DOHH2 (cell line): ENCODE data around the gene COTL1.

Source experiments
- H3F3A ChIP-seq: fragments of 200-600 bp; sonication (generic), shearing (Covaris generic); 2 replicates; pipeline ENCODE4 v1.6.0; 2016; ENCODE audit warnings: antibody characterized with exemption, mild to moderate bottlenecking; ENCODE audit not compliant: control insufficient read depth, insufficient read depth
- H3K27ac ChIP-seq: fragments of 200-600 bp; sonication (generic); 2 replicates; pipeline ENCODE4 v1.5.1; 2014; ENCODE audit warnings: low read depth, mild to moderate bottlenecking, low read length, moderate library complexity
- H3K27me3 ChIP-seq: fragments of 200-600 bp; sonication (generic); 2 replicates; pipeline ENCODE4 v1.6.1; 2014; ENCODE audit warnings: mild to moderate bottlenecking, low read length, mixed read lengths; ENCODE audit not compliant: control insufficient read depth
- H3K36me3 ChIP-seq: fragments of 200-600 bp; sonication (generic); 2 replicates; pipeline ENCODE4 v1.6.1; 2014; ENCODE audit warnings: mild to moderate bottlenecking, low read length, moderate library complexity, mixed read lengths; ENCODE audit not compliant: control insufficient read depth
- H3K4me1 ChIP-seq: fragments of 200-600 bp; sonication (generic); 2 replicates; pipeline ENCODE4 v1.6.1; 2014; ENCODE audit warnings: mild to moderate bottlenecking, low read length, mixed read lengths; ENCODE audit not compliant: control insufficient read depth
- H3K4me2 ChIP-seq: fragments of 200-600 bp; sonication (generic); 2 replicates; pipeline ENCODE4 v1.6.0; 2014; ENCODE audit warnings: mild to moderate bottlenecking, low read length, moderate library complexity
- H3K4me3 ChIP-seq: fragments of 200-600 bp; sonication (generic); 2 replicates; pipeline ENCODE4 v1.5.1; 2014; ENCODE audit warnings: mild to moderate bottlenecking, low read length, mixed read lengths
- H3K79me2 ChIP-seq: fragments of 200-600 bp; sonication (generic); 2 replicates; pipeline ENCODE4 v1.6.1; 2014; ENCODE audit warnings: mild to moderate bottlenecking, low read length, mixed read lengths; ENCODE audit not compliant: control insufficient read depth
- H3K9me2 ChIP-seq: fragments of 200-600 bp; sonication (generic); replicated peaks from 2 replicates; pipeline ENCODE4 v1.6.1; 2014; ENCODE audit warnings: mild to moderate bottlenecking, low read length, mixed read lengths; ENCODE audit not compliant: control insufficient read depth
- H3K9me3 ChIP-seq: fragments of 200-600 bp; sonication (generic); 2 replicates; pipeline ENCODE4 v1.6.1; 2014; ENCODE audit warnings: antibody characterized with exemption, low read length, mixed read lengths; ENCODE audit not compliant: control insufficient read depth, insufficient read depth
- H4K20me1 ChIP-seq: fragments of 200-600 bp; sonication (generic); 2 replicates; pipeline ENCODE4 v1.6.0; 2014; ENCODE audit warnings: low read depth, mild to moderate bottlenecking, antibody characterized with exemption, low read length, moderate library complexity; ENCODE audit not compliant: control insufficient read depth, insufficient read depth
- EZH2phosphoT487 ChIP-seq: fragments of 200-600 bp; sonication (generic); IDR thresholded peaks from 2 replicates; pipeline ENCODE4 v1.6.1; 2017; ENCODE audit warnings: borderline replicate concordance, mild to moderate bottlenecking, antibody characterized with exemption, low read length, moderate library complexity, mixed read lengths
- TF ChIP-seq, protein P1 (sequence below): fragments of 200-600 bp; sonication (generic); IDR thresholded peaks from one replicate; pipeline ENCODE4 v1.5.1; 2014; ENCODE audit warnings: antibody characterized with exemption, mild to moderate bottlenecking, low read depth, low read length; ENCODE audit not compliant: poor library complexity, severe bottlenecking

The COTL1 gene

DNA sequence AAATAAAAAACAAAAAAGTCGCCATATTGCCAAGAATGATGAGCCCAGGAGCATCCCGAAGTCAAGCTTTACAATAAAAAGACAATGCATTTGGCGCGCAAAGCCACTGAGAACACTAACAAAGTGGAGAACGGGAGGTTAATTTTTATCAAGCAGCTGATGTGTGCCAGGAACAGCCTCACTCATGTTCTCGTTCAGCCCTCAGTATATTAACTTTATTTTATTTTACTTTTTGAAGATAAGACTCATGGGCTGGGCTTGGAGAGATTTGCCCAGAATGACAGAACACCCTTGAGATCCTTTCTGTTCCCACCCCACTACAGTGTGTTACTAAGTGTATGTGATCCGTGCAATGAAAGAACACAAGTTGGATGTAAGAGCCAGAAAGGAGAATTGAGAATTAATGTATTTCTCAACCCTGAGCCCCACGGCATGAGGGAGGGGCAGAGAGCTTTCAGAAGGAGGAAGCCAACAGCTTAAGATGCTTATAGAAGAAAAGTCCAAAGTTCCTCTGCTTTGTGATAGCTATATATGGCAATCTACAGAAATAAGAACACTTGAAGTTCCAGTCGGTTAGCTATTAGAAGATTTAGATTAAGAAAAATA is 48.4 kb downstream of the COTL1 start:
- H3K4me1 ChIP-seq = no peaks in the 10 kb centered on the region
- peaks cover 35% of the 10 kb centered on the region for H3K79me2 ChIP-seq
- peaks cover 57% of the 10 kb centered on the region for H3K36me3 ChIP-seq
- H3K4me3 ChIP-seq = no peak overlapping the region
- H3K4me2 ChIP-seq = no peak overlapping the region
- no peaks in the 10 kb centered on the region for H3K9me2 ChIP-seq
- TF ChIP-seq, protein P1, sequence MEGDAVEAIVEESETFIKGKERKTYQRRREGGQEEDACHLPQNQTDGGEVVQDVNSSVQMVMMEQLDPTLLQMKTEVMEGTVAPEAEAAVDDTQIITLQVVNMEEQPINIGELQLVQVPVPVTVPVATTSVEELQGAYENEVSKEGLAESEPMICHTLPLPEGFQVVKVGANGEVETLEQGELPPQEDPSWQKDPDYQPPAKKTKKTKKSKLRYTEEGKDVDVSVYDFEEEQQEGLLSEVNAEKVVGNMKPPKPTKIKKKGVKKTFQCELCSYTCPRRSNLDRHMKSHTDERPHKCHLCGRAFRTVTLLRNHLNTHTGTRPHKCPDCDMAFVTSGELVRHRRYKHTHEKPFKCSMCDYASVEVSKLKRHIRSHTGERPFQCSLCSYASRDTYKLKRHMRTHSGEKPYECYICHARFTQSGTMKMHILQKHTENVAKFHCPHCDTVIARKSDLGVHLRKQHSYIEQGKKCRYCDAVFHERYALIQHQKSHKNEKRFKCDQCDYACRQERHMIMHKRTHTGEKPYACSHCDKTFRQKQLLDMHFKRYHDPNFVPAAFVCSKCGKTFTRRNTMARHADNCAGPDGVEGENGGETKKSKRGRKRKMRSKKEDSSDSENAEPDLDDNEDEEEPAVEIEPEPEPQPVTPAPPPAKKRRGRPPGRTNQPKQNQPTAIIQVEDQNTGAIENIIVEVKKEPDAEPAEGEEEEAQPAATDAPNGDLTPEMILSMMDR = no peak
- TF ChIP-seq EZH2phosphoT487 = no peak
- H3K27ac ChIP-seq = no peak overlapping the region
- no peaks in the 10 kb centered on the region for H3F3A ChIP-seq
- peaks cover 16% of the 10 kb centered on the region for H3K9me3 ChIP-seq
- H4K20me1 ChIP-seq = no peaks in the 10 kb centered on the region
- no peaks in the 10 kb centered on the region for H3K27me3 ChIP-seq

DNA sequence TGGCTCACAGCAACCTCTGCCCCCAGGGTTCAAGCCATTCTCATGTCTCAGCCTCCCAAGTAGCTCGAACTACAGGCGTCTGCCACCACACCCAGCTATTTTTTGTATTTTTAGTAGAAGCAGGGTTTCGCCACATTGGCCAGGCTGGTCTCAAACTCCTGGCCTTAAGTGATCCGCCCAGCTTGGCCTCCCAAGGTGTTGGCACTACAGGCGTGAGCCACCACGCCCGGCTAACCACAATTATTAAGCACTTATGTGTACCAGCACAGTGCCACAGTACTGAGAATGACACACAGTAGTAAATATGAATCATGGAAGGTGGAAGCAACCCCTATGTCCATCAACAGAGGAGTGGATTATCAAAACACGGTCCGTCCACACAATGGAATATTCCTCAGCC is 49.8 kb downstream of the COTL1 start:
- no peak overlapping the region for H3K27ac ChIP-seq

GRCh38 chr16:84567286-84567962 is 50.5 kb downstream of the COTL1 start:
- H3K9me2 ChIP-seq = no peaks in the 10 kb centered on the region
- no peaks in the 10 kb centered on the region for H3F3A ChIP-seq
- H3K4me3 ChIP-seq = no peak overlapping the region
- TF ChIP-seq EZH2phosphoT487 = no peak
- TF ChIP-seq, protein P1 = no peak
- H3K27ac ChIP-seq = no peak overlapping the region
- H3K79me2 ChIP-seq = peaks cover 25% of the 10 kb centered on the region
- H3K4me2 ChIP-seq = no peak overlapping the region
- H3K4me1 ChIP-seq = peaks cover 11% of the 10 kb centered on the region
- H3K9me3 ChIP-seq = peaks cover 16% of the 10 kb centered on the region
- no peaks in the 10 kb centered on the region for H3K27me3 ChIP-seq
- H4K20me1 ChIP-seq = no peaks in the 10 kb centered on the region
- peaks cover 57% of the 10 kb centered on the region for H3K36me3 ChIP-seq

More for the DNA sequence above, 49.8 kb downstream of the COTL1 start:
- Histone ChIP-seq H3K9me3 (peaks cover 16% of the 10 kb centered on the region), H3K79me2 (peaks cover 28% of the 10 kb centered on the region), H3K4me2 (no peak overlapping the region), H3K27me3 (no peaks in the 10 kb centered on the region), H3F3A (no peaks in the 10 kb centered on the region), H3K9me2 (no peaks in the 10 kb centered on the region), H3K4me1 (peaks cover 4% of the 10 kb centered on the region), H3K36me3 (peaks cover 58% of the 10 kb centered on the region), H4K20me1 (no peaks in the 10 kb centered on the region), H3K4me3 (no peak overlapping the region)
- no peak for TF ChIP-seq EZH2phosphoT487
- TF ChIP-seq, protein P1 = no peak
